HEK293 (cell line): ENCODE measurements around the gene HOXC10.

ENCODE experiments used
- HOXC10 ChIP-seq: sonication (generic); formaldehyde crosslinking; IDR thresholded peaks from 2 replicates; pipeline ENCODE4 v1.8.1; 2023; ENCODE audit warnings: mild to moderate bottlenecking, missing genetic modification reagents
- KLF1 ChIP-seq: fragments of 450-650 bp; formaldehyde crosslinking; IDR thresholded peaks from 2 replicates; pipeline ENCODE4 v1.5.1; 2016; ENCODE audit warnings: missing biosample characterization, missing genetic modification characterization
- KLF7 ChIP-seq: fragments of 450-650 bp; formaldehyde crosslinking; IDR thresholded peaks from 2 replicates; pipeline ENCODE4 v1.5.1; 2016; ENCODE audit warnings: missing biosample characterization, missing genetic modification characterization, borderline replicate concordance
- PRDM2 ChIP-seq: fragments of 450-650 bp; formaldehyde crosslinking; IDR thresholded peaks from 2 replicates; pipeline ENCODE4 v1.5.1; 2016; ENCODE audit warnings: missing biosample characterization, missing genetic modification characterization, borderline replicate concordance
- SCRT2 ChIP-seq: fragments of 450-650 bp; formaldehyde crosslinking; IDR thresholded peaks from 2 replicates; pipeline ENCODE4 v1.5.1; 2016; ENCODE audit warnings: missing biosample characterization, missing genetic modification characterization
- ZBTB26 ChIP-seq: fragments of 450-650 bp; formaldehyde crosslinking; optimal IDR thresholded peaks from 2 replicates; pipeline ENCODE3; 2016; ENCODE audit warnings: missing biosample characterization, mild to moderate bottlenecking, missing genetic modification characterization
- ZBTB49 ChIP-seq: fragments of 450-650 bp; formaldehyde crosslinking; IDR thresholded peaks from 2 replicates; pipeline ENCODE4 v1.5.1; 2016; ENCODE audit warnings: missing biosample characterization, missing genetic modification characterization, low read depth
- ZFHX2 ChIP-seq: fragments of 450-650 bp; formaldehyde crosslinking; conservative IDR thresholded peaks from 2 replicates; pipeline ENCODE4 v1.5.1; 2016; ENCODE audit warnings: missing biosample characterization, missing genetic modification characterization
- ZNF138 ChIP-seq: fragments of 450-650 bp; formaldehyde crosslinking; IDR thresholded peaks from 2 replicates; pipeline ENCODE4 v1.5.1; 2016; ENCODE audit warnings: missing biosample characterization, missing genetic modification characterization, borderline replicate concordance
- ZNF174 ChIP-seq: fragments of 450-650 bp; formaldehyde crosslinking; IDR thresholded peaks from 2 replicates; pipeline ENCODE4 v1.5.0; 2017; ENCODE audit warnings: missing biosample characterization, mild to moderate bottlenecking, missing genetic modification characterization
- ZNF202 ChIP-seq: fragments of 450-650 bp; formaldehyde crosslinking; IDR thresholded peaks from 2 replicates; pipeline ENCODE4 v1.5.1; 2016; ENCODE audit warnings: missing biosample characterization, missing genetic modification characterization, borderline replicate concordance
- ZNF23 ChIP-seq: fragments of 450-650 bp; formaldehyde crosslinking; IDR thresholded peaks from 2 replicates; pipeline ENCODE4 v1.5.1; 2016; ENCODE audit warnings: missing biosample characterization, missing genetic modification characterization, borderline replicate concordance
- ZNF274 ChIP-seq, 2 experiments: fragments of 200-500 bp in 1 of 2; fragments of 450-650 bp in 1 of 2; sonication (Bioruptor generic) in 1 of 2; formaldehyde crosslinking in 1 of 2; IDR thresholded peaks; 2 replicates each; pipeline versions ENCODE4 v1.5.1 to v1.6.1; 2014 to 2016; ENCODE audit warnings: borderline replicate concordance in 1 of 2, inconsistent platforms in 1 of 2, low read length in 1 of 2, missing biosample characterization in 1 of 2, missing genetic modification characterization in 1 of 2
- ZNF341 ChIP-seq: fragments of 450-650 bp; formaldehyde crosslinking; IDR thresholded peaks from 2 replicates; pipeline ENCODE4; 2016; ENCODE audit warnings: low read depth, missing biosample characterization, missing genetic modification characterization
- ZNF37A ChIP-seq: fragments of 450-650 bp; IDR thresholded peaks from 2 replicates; pipeline ENCODE4 v1.5.1; 2018; ENCODE audit warnings: missing biosample characterization, missing genetic modification characterization
- ZNF501 ChIP-seq: fragments of 450-650 bp; formaldehyde crosslinking; IDR thresholded peaks from 2 replicates; pipeline ENCODE4 v1.5.1; 2016; ENCODE audit warnings: missing biosample characterization, missing genetic modification characterization
- ZNF658 ChIP-seq: fragments of 450-650 bp; formaldehyde crosslinking; IDR thresholded peaks from 2 replicates; pipeline ENCODE4; 2016; ENCODE audit warnings: missing biosample characterization, missing genetic modification characterization
- ZNF660 ChIP-seq: fragments of 450-650 bp; IDR thresholded peaks from 2 replicates; pipeline ENCODE4 v1.5.1; 2018; ENCODE audit warnings: missing biosample characterization, mild to moderate bottlenecking, missing genetic modification characterization
- ZNF76 ChIP-seq: fragments of 450-650 bp; formaldehyde crosslinking; IDR thresholded peaks from 2 replicates; pipeline ENCODE4; 2016; ENCODE audit warnings: low read depth, missing biosample characterization, missing genetic modification characterization, borderline replicate concordance
- ZNF776 ChIP-seq: fragments of 450-650 bp; formaldehyde crosslinking; IDR thresholded peaks from 2 replicates; pipeline ENCODE4 v1.5.0; 2017; ENCODE audit warnings: missing biosample characterization, missing genetic modification characterization, borderline replicate concordance
- ZSCAN23 ChIP-seq: fragments of 450-650 bp; formaldehyde crosslinking; IDR thresholded peaks from 2 replicates; pipeline ENCODE4 v1.5.1; 2016; ENCODE audit warnings: missing biosample characterization, missing genetic modification characterization
- TF ChIP-seq, protein P1 (sequence below): fragments of 450-650 bp; formaldehyde crosslinking; IDR thresholded peaks from 2 replicates; pipeline ENCODE4 v1.5.1; 2016; ENCODE audit warnings: missing biosample characterization, missing genetic modification characterization
- TF ChIP-seq, protein P2 (sequence below): IDR thresholded peaks from 2 replicates; pipeline ENCODE4 v1.6.1; 2011; ENCODE audit warnings: mild to moderate bottlenecking, low read depth, low read length, borderline replicate concordance
- TF ChIP-seq, protein P3 (sequence below): fragments of 450-650 bp; formaldehyde crosslinking; IDR thresholded peaks from 2 replicates; pipeline ENCODE4 v1.5.1; 2017; ENCODE audit warnings: missing biosample characterization, missing genetic modification characterization

The HOXC10 gene

GRCh38 chr12:53984901-53985691 lies at the start of gene HOXC10 (continued):
- TF ChIP-seq PRDM2 (tag by site-specific recombination) (no peak), ZNF174 (tag by site-specific recombination) (no peak), ZBTB26 (tag by site-specific recombination) (peak; percentile 34), KLF1 (tag by site-specific recombination) (no peak), ZNF37A (no peak), ZNF776 (no peak), ZNF138 (tag by site-specific recombination) (no peak), ZSCAN23 (tag by site-specific recombination) (no peak), ZNF658 (tag by site-specific recombination) (no peak), ZNF202 (tag by site-specific recombination) (no peak), ZNF501 (tag by site-specific recombination) (no peak), ZNF341 (tag by site-specific recombination) (peak; percentile 11; the same call in 1 of the 2 replicates), ZFHX2 (tag by site-specific recombination) (no peak), ZBTB49 (tag by site-specific recombination) (no peak), KLF7 (tag by site-specific recombination) (no peak), ZNF274 (IDR thresholded peaks at IDR 0.05; ENCODE audit: low read length) (no peak), ZNF274 (tag by site-specific recombination; IDR thresholded peaks at IDR 0.05; ENCODE audit: borderline replicate concordance) (no peak), SCRT2 (tag by site-specific recombination) (peak; percentile 97), ZNF76 (tag by site-specific recombination) (0 out of 2 replicates have a peak, but pooled peaks have one; percentile 40), ZNF23 (no peak), ZNF660 (tag by site-specific recombination) (peak; percentile 76; the same call in 1 of the 2 replicates), HOXC10 (no peak)
- TF ChIP-seq, protein P1, sequence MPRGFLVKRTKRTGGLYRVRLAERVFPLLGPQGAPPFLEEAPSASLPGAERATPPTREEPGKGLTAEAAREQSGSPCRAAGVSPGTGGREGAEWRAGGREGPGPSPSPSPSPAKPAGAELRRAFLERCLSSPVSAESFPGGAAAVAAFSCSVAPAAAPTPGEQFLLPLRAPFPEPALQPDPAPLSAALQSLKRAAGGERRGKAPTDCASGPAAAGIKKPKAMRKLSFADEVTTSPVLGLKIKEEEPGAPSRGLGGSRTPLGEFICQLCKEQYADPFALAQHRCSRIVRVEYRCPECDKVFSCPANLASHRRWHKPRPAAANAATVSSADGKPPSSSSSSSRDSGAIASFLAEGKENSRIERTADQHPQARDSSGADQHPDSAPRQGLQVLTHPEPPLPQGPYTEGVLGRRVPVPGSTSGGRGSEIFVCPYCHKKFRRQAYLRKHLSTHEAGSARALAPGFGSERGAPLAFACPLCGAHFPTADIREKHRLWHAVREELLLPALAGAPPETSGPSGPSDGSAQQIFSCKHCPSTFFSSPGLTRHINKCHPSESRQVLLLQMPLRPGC (tag by site-specific recombination), result peak; percentile 71
- TF ChIP-seq, protein P2, sequence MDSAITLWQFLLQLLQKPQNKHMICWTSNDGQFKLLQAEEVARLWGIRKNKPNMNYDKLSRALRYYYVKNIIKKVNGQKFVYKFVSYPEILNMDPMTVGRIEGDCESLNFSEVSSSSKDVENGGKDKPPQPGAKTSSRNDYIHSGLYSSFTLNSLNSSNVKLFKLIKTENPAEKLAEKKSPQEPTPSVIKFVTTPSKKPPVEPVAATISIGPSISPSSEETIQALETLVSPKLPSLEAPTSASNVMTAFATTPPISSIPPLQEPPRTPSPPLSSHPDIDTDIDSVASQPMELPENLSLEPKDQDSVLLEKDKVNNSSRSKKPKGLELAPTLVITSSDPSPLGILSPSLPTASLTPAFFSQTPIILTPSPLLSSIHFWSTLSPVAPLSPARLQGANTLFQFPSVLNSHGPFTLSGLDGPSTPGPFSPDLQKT, result no peak
- TF ChIP-seq, protein P3, sequence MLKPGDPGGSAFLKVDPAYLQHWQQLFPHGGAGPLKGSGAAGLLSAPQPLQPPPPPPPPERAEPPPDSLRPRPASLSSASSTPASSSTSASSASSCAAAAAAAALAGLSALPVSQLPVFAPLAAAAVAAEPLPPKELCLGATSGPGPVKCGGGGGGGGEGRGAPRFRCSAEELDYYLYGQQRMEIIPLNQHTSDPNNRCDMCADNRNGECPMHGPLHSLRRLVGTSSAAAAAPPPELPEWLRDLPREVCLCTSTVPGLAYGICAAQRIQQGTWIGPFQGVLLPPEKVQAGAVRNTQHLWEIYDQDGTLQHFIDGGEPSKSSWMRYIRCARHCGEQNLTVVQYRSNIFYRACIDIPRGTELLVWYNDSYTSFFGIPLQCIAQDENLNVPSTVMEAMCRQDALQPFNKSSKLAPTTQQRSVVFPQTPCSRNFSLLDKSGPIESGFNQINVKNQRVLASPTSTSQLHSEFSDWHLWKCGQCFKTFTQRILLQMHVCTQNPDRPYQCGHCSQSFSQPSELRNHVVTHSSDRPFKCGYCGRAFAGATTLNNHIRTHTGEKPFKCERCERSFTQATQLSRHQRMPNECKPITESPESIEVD (tag by site-specific recombination), result no peak
